ENCODE data around the gene UBXN4. TPM values are rescaled to one million over a fixed set of nuclear protein-coding genes. Genes with fewer than 3 reads are reported as not detected.

The UBXN4 gene
- total RNA-seq, 1 experiment from 2014 or later: 123 TPM

DNA sequence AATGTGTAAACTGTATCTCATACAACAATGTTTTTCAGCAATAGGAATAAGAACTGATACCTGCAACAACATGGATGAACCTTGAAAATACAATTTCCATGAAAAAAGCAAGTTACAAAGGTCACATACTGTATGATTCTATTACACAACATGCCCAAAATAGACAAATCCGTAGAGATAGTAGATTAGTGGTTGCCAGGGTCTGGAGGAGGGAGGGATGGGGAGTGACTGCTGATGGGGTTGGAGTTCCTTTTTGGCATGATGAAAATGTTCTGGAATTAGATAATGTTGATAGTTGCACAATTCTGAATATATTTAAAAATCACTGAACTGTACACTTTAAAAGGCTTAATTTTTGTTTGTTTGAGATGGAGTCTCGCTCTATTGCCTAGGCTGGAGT lies 33.8 kb downstream of the UBXN4 start:
- ChIA-PET CTCF (no interaction called here), POLR2A (ENCODE audit: low non-redundant PET) (no interaction called here)
- BruUV-seq (replicated peaks): no TSS peak
- intact Hi-C loops (cut with micrococcal nuclease; ENCODE audit: unreplicated experiment): no loop called here
- H3K4me1 ChIP-seq (ENCODE audit: insufficient read depth, low read length, poor library complexity, severe bottlenecking): no peaks in the 10 kb centered on the region
- H3K36me3 ChIP-seq (ENCODE audit: insufficient read depth, low read length, poor library complexity, severe bottlenecking): peaks cover 94% of the 10 kb centered on the region
- no peak overlapping the region for H3K4me3 ChIP-seq (ENCODE audit: low read depth, low read length, poor library complexity, severe bottlenecking)
- DNase-seq (ENCODE audit: low spot score): no peak
- H3K9me3 ChIP-seq (ENCODE audit: low read depth, low read length, poor library complexity, severe bottlenecking): no peaks in the 10 kb centered on the region
- TF ChIP-seq, protein P1, sequence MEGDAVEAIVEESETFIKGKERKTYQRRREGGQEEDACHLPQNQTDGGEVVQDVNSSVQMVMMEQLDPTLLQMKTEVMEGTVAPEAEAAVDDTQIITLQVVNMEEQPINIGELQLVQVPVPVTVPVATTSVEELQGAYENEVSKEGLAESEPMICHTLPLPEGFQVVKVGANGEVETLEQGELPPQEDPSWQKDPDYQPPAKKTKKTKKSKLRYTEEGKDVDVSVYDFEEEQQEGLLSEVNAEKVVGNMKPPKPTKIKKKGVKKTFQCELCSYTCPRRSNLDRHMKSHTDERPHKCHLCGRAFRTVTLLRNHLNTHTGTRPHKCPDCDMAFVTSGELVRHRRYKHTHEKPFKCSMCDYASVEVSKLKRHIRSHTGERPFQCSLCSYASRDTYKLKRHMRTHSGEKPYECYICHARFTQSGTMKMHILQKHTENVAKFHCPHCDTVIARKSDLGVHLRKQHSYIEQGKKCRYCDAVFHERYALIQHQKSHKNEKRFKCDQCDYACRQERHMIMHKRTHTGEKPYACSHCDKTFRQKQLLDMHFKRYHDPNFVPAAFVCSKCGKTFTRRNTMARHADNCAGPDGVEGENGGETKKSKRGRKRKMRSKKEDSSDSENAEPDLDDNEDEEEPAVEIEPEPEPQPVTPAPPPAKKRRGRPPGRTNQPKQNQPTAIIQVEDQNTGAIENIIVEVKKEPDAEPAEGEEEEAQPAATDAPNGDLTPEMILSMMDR (conservative IDR thresholded peaks at IDR 0.05; ENCODE audit: low read depth, low read length): no peak
- no peak for TF ChIP-seq EZH2 (IDR thresholded peaks at IDR 0.05; ENCODE audit: borderline replicate concordance, low read depth, low read length, poor library complexity, severe bottlenecking)
- no peak overlapping the region for H3K27ac ChIP-seq (ENCODE audit: low read depth, low read length, poor library complexity, severe bottlenecking)
- no peaks in the 10 kb centered on the region for H3K27me3 ChIP-seq (replicated peaks; ENCODE audit: insufficient read depth, low read depth, low read length, poor library complexity)

DNA sequence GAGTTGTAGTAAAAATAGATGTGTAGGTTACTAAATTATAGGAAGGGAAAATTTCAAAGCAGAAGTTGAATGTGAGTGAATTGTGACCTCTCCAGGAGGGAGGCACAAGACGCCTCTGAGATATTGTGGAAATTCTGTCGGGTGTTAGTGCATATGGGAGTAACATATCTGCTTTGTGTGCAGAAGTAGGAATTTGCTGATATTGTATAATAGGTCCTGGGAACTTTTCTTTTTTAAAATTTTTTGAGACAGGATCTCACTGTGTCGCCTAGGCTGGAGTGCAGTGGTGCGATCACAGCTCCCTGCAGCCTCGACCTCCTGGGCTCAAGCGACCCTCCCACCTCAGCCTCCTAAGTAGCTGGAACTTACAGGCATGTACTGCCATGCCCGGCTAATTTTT lies 34.7 kb downstream of the UBXN4 start:
- H3K4me3 ChIP-seq (ENCODE audit: low read depth, low read length, poor library complexity, severe bottlenecking): no peak overlapping the region
- BruUV-seq (replicated peaks): no TSS peak
- no peak overlapping the region for H3K27ac ChIP-seq (ENCODE audit: low read depth, low read length, poor library complexity, severe bottlenecking)
- intact Hi-C loops (cut with micrococcal nuclease; ENCODE audit: unreplicated experiment): no loop called here
- H3K36me3 ChIP-seq (ENCODE audit: insufficient read depth, low read length, poor library complexity, severe bottlenecking): peaks cover 94% of the 10 kb centered on the region
- H3K4me1 ChIP-seq (ENCODE audit: insufficient read depth, low read length, poor library complexity, severe bottlenecking): no peaks in the 10 kb centered on the region
- no peak for DNase-seq (ENCODE audit: low spot score)
- no peak for TF ChIP-seq EZH2 (IDR thresholded peaks at IDR 0.05; ENCODE audit: borderline replicate concordance, low read depth, low read length, poor library complexity, severe bottlenecking)
- TF ChIP-seq, protein P1 (conservative IDR thresholded peaks at IDR 0.05; ENCODE audit: low read depth, low read length): no peak
- POLR2A ChIA-PET (ENCODE audit: low non-redundant PET): interaction anchor here (0.7 kb wide), 1 partner anchor 87 kb away, joined by 3 read pairs; no protein-coding TSS in a partner anchor
- CTCF ChIA-PET: no interaction called here
- no peaks in the 10 kb centered on the region for H3K9me3 ChIP-seq (ENCODE audit: low read depth, low read length, poor library complexity, severe bottlenecking)
- H3K27me3 ChIP-seq (replicated peaks; ENCODE audit: insufficient read depth, low read depth, low read length, poor library complexity): no peaks in the 10 kb centered on the region

DNA sequence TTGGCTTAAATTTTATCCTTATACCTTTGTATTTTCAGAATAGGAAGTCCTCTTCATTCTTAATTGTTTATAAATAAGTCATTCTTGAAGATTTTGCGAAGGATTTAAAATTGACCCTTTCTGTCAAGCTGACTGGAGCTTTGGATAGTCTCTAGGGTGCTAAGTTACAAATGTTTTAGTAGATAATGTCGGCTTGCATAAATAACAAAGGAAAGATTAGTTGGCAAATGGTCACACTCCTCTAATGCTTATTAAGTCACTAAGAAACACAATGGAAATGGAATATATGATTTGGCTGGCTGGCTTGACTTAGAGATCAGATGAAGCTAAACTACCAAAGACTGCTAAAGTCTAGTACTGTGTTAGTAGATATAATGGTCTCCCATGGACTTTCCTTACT lies 40.6 kb downstream of the UBXN4 start:
- intact Hi-C loops (cut with micrococcal nuclease; ENCODE audit: unreplicated experiment): no loop called here
- no TSS peak for BruUV-seq (replicated peaks)
- Histone ChIP-seq H3K9me3 (ENCODE audit: low read depth, low read length, poor library complexity, severe bottlenecking) (no peaks in the 10 kb centered on the region), H3K4me3 (ENCODE audit: low read depth, low read length, poor library complexity, severe bottlenecking) (no peak overlapping the region), H3K4me1 (ENCODE audit: insufficient read depth, low read length, poor library complexity, severe bottlenecking) (no peaks in the 10 kb centered on the region), H3K36me3 (ENCODE audit: insufficient read depth, low read length, poor library complexity, severe bottlenecking) (peaks cover 84% of the 10 kb centered on the region), H3K27ac (ENCODE audit: low read depth, low read length, poor library complexity, severe bottlenecking) (no peak overlapping the region), H3K27me3 (replicated peaks; ENCODE audit: insufficient read depth, low read depth, low read length, poor library complexity) (no peaks in the 10 kb centered on the region)
- TF ChIP-seq, protein P1 (conservative IDR thresholded peaks at IDR 0.05; ENCODE audit: low read depth, low read length): no peak
- no peak for TF ChIP-seq EZH2 (IDR thresholded peaks at IDR 0.05; ENCODE audit: borderline replicate concordance, low read depth, low read length, poor library complexity, severe bottlenecking)
- ChIA-PET CTCF (no interaction called here), POLR2A (ENCODE audit: low non-redundant PET) (no interaction called here)
- DNase-seq (ENCODE audit: low spot score): peak; percentile 13
